IMR-90 (cell line): ENCODE data around the gene UGT2B7.

Experiments used
- POLR2A ChIP-seq: IDR thresholded peaks from 2 replicates; pipeline ENCODE4 v1.6.1; 2012; ENCODE audit warnings: mild to moderate bottlenecking, low read depth, low read length
- TF ChIP-seq, protein P1 (sequence below): fragments of 150-350 bp; IDR thresholded peaks from 2 replicates; pipeline ENCODE4 v1.6.1; 2016; ENCODE audit warnings: low read depth, mild to moderate bottlenecking, low read length, moderate library complexity, borderline replicate concordance
- TF ChIP-seq, protein P2 (sequence below): fragments of 150-350 bp; IDR thresholded peaks from 2 replicates; pipeline ENCODE4 v1.6.1; 2017; ENCODE audit warnings: mild to moderate bottlenecking, antibody characterized with exemption, low read length, low read depth
- TF ChIP-seq, protein P3 (sequence below): conservative IDR thresholded peaks from 2 replicates; pipeline ENCODE4 v1.5.1; 2012; ENCODE audit warnings: mild to moderate bottlenecking, low read depth, low read length, improper control_type of control experiment

DNA sequence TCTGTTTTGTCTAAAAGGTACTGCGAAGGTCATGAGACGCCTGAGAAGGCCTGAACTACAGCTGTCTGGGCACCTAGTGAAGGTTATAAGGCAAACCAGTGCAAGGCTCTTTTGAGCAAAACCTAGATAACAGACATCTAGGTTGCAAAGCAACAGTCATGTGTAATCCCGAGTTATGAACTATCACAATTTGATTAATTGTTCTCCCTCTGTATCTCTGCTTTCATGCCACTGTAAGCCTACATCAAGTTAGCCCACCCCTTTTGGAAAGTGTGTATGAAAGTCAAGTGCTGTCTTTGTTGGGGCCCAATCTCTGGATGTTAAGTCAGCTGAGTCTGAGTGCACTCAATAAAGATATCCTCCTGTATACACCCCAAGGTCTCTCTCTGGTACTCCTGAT is 31.9 kb upstream of the UGT2B7 start:
- TF ChIP-seq POLR2A: no peak
- TF ChIP-seq, protein P1, sequence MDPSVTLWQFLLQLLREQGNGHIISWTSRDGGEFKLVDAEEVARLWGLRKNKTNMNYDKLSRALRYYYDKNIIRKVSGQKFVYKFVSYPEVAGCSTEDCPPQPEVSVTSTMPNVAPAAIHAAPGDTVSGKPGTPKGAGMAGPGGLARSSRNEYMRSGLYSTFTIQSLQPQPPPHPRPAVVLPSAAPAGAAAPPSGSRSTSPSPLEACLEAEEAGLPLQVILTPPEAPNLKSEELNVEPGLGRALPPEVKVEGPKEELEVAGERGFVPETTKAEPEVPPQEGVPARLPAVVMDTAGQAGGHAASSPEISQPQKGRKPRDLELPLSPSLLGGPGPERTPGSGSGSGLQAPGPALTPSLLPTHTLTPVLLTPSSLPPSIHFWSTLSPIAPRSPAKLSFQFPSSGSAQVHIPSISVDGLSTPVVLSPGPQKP: no peak
- TF ChIP-seq, protein P2, sequence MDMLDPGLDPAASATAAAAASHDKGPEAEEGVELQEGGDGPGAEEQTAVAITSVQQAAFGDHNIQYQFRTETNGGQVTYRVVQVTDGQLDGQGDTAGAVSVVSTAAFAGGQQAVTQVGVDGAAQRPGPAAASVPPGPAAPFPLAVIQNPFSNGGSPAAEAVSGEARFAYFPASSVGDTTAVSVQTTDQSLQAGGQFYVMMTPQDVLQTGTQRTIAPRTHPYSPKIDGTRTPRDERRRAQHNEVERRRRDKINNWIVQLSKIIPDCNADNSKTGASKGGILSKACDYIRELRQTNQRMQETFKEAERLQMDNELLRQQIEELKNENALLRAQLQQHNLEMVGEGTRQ: no peak
- TF ChIP-seq, protein P3, sequence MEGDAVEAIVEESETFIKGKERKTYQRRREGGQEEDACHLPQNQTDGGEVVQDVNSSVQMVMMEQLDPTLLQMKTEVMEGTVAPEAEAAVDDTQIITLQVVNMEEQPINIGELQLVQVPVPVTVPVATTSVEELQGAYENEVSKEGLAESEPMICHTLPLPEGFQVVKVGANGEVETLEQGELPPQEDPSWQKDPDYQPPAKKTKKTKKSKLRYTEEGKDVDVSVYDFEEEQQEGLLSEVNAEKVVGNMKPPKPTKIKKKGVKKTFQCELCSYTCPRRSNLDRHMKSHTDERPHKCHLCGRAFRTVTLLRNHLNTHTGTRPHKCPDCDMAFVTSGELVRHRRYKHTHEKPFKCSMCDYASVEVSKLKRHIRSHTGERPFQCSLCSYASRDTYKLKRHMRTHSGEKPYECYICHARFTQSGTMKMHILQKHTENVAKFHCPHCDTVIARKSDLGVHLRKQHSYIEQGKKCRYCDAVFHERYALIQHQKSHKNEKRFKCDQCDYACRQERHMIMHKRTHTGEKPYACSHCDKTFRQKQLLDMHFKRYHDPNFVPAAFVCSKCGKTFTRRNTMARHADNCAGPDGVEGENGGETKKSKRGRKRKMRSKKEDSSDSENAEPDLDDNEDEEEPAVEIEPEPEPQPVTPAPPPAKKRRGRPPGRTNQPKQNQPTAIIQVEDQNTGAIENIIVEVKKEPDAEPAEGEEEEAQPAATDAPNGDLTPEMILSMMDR: no peak
